Adrenal gland (tissue), 5 donors: ENCODE data around the gene PLP2.
"Not testable (repeated sequence)": the region's sequence is repeated elsewhere in the genome, so short reads cannot be mapped to it uniquely, and the experiment has no call there.

ENCODE experiments used
- CTCF ChIP-seq, 6 experiments: fragments of 450-650 bp in 4 of 6; fragments of 200-600 bp in 2 of 6; sonication (generic) in 1 of 6; IDR thresholded peaks; 1 replicate in 5 of 6; 2 replicates in 1 of 6; pipeline versions ENCODE4 v1.5.1 to v1.8.0; 2016 to 2021; ENCODE audit warnings: antibody characterized with exemption in 6 of 6, mild to moderate bottlenecking in 2 of 6, moderate library complexity in 1 of 6
- POLR2A ChIP-seq, 2 donors: fragments of 450-650 bp; IDR thresholded peaks; one replicate each; pipeline ENCODE4 v1.6.1; 2017; ENCODE audit warnings: antibody characterized with exemption in 2 of 2, mild to moderate bottlenecking in 2 of 2, moderate library complexity in 1 of 2
- donor health status: DM: no; HTN: no; CAD: no.

DNA sequence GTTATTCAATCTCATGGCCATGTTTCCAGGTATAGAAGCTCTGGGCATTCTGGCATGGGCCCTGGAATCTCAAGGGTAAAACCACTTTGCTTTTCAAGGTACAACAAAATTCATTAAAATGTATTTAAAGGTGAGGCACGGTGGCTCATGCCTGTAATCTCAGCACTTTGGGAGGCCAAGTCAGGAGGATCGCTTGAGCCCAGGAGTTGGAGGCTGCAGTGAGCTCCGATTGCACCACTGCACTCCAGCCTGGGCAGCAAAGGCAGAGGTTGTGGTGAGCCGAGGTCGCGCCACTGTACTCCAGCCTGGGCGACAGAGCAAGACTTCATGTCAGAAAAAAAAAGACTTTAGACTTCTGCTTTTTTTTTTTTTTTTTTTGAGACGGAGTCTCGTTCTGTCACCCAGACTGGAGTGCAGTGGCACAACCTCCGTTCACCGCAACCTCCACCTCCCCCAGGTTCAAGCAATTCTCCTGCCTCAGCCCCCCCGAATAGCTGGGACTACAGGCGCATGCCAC is 43.9 kb upstream of the PLP2 start:
- TF ChIP-seq CTCF, POLR2A (IDR thresholded peaks at IDR 0.05): not testable (repeated sequence)
